Activated naive CD4-positive, alpha-beta T cell treated with Interleukin-2 at 50 U/mL for 16 hours (primary cell): Measurements from ENCODE around the gene LDB3.
"Not testable (repeated sequence)": the region's sequence is repeated elsewhere in the genome, so short reads cannot be mapped to it uniquely, and the experiment has no call there.

Experiments
- DNase-seq: peaks from one replicate; pipeline ENCODE4 v3.0.0-alpha.2; 2020

LDB3 gene, protein sequence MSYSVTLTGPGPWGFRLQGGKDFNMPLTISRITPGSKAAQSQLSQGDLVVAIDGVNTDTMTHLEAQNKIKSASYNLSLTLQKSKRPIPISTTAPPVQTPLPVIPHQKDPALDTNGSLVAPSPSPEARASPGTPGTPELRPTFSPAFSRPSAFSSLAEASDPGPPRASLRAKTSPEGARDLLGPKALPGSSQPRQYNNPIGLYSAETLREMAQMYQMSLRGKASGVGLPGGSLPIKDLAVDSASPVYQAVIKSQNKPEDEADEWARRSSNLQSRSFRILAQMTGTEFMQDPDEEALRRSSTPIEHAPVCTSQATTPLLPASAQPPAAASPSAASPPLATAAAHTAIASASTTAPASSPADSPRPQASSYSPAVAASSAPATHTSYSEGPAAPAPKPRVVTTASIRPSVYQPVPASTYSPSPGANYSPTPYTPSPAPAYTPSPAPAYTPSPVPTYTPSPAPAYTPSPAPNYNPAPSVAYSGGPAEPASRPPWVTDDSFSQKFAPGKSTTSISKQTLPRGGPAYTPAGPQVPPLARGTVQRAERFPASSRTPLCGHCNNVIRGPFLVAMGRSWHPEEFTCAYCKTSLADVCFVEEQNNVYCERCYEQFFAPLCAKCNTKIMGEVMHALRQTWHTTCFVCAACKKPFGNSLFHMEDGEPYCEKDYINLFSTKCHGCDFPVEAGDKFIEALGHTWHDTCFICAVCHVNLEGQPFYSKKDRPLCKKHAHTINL

GRCh38 chr10:86668297-86669165, at the start of gene LDB3:
Gene LDB3, plus strand, starts transcription at chr10:86668511. Its CDS starts 181 bp downstream, at chr10:86668692.
- DNase-seq, result no peak

DNA sequence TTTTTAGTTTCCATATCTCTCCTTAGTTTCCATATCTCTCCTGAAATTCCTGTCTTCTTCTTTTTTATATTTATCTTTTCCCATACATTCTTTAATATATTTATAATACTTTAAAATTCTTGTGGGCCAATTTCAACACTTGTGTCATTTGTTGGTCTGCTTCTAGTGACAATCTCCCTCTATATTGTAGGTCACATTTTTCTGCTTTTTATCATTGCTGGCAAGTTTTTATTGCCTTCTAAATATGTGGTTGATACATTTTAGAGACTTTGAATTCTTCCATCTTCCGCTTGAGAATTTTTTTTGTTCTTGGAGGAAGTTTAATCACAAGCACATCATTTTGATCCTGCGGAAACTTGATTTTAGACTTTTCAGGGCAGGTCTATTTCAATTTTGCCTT, 40.0 kb upstream of the LDB3 start:
- no peak for DNase-seq

DNA sequence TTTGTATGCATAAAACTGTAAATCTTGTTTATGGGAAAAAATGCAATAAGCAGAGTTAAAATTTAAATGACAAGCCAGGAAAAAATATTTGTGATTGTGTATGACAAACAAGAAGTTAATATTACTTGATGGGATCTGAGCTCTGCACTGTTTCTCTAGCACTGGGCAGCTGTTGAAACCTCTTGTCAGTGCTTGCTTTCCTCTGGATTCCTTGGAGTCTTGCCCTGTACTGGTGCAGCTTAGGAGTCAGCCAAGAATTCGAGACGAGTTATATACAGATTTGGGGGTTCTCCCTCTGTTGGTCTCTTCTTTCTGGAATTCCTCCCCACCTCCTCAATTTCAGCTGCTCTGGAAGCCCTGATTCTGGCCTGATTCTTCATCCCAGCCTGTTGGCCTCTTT, 38.2 kb upstream of the LDB3 start:
- DNase-seq, result no peak

DNA sequence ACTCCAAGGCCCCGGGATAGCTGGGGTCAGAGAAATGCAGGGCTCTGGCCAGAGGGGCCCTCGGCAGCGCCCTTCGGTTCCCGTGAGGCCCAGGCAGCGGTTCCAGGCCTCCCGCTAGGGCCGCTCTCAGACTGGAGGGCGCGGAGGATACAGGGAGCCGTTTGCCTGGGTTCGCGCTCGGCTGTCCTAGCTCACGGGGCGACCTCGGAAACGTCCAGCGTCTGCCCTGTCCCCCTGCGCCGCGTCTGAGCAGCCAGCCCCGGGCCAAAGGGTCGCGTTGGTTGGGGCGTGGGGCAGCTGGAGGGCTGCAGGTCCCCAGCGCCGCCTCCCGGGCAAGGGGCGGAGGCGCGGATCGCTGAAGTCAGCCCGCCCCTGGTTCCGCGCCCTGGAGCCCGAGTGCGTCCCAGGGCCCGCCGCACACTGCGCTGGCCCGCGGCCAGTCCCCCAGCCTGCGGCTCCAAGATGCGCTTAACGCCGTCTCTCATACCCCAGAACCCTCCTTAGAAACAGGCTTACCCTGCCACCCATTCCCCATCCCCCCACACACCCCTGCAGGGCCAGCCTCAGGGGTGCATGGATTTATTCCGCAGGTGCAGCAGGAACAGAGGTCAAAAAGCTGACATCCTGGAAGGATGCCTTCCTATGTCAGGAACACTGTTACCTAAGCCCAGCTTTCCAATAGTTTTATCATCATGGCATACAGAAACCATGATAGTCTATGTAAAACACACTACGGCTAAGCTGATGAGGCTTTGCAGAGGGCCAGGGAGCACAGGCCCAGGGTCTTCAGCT, 36.1 kb upstream of the LDB3 start:
- no peak for DNase-seq

GRCh38 chr10:86632951-86633350, 35.4 kb upstream of the LDB3 start:
- no peak for DNase-seq

DNA sequence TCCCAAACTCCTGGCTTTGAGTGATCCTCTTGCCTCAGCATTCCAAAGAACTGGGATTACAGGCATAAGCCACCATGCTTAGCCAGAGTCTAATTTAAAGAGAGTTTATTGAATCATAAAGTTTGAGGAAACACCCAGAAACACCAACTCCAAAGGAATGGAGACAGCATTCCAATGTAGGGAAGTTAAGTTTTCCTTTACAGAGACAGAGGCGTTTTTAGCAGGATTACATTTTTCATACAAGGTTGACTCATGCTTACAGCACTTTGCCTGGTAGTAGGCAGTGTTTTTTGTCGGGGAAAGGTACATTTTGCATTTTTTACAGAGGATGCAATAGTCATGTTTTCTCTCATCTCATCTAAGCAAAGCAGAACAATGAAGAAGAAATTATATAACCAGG, 32.9 kb upstream of the LDB3 start:
- DNase-seq, result no peak

- DNase-seq, result no peak
These were observed 32.0 kb upstream of the LDB3 start for GRCh38 chr10:86636311-86636710.

DNA sequence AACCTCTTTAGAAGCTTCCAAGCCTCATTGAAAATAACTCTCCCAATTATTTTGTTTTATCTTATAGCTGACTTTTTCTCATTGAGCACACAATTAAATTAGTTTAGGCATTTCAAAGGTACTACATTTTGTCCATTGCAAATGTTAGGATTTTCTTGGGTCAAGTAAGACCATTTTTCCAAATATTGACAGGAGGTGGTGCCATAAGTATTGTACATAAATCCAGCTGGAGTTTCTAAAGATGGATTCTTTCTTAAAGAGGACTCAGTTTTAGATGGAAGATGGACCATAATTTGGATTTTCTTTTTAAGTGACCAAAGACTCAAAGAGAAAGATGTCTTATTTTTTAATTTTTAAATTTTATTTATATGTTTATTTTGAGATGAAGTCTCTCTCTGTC, 26.3 kb upstream of the LDB3 start:
- DNase-seq, result no peak

GRCh38 chr10:86642499-86642898, 25.8 kb upstream of the LDB3 start:
- no peak for DNase-seq

DNA sequence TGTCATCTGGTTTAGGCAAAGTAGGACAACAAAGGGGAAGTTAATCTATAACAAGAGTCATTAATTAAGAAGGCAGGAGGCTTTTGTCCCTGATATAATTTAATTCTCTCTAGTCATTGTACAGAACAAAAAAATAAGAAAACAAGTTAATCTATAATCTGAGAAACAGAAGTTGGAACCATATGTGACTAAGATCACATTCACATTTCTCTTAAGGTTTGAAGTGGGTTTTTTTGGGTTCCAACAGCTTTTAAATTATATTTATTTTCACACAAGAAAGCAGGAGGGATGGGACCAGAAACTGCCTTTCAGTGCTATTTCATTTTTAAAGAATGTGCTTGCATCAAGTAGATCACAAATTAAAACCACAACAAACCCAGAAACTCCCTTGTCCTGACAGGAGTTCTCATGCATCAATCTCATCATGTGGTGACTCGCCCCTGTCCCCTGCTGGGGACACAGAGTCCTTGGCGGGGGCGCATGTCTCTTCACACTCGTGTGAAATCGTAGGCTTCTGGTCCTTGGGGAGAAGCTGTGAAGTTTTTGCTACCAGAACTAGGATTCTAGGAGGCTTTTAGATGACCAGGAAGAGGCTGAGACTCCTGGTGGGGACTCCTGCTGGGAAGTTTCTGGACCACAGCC, 24.0 kb upstream of the LDB3 start:
- DNase-seq, result no peak

GRCh38 chr10:86644794-86645445, 23.4 kb upstream of the LDB3 start:
- DNase-seq, result no peak

- not testable (repeated sequence) for DNase-seq
These were observed 22.6 kb upstream of the LDB3 start for GRCh38 chr10:86645621-86646165.

- DNase-seq, result no peak
These were observed 21.8 kb upstream of the LDB3 start for GRCh38 chr10:86646532-86646931.

GRCh38 chr10:86646933-86647332, 21.4 kb upstream of the LDB3 start:
- no peak for DNase-seq

- DNase-seq, result no peak
These were observed 20.3 kb upstream of the LDB3 start for GRCh38 chr10:86647773-86648703.

- no peak for DNase-seq
These were observed 19.4 kb upstream of the LDB3 start for GRCh38 chr10:86648704-86649427.

DNA sequence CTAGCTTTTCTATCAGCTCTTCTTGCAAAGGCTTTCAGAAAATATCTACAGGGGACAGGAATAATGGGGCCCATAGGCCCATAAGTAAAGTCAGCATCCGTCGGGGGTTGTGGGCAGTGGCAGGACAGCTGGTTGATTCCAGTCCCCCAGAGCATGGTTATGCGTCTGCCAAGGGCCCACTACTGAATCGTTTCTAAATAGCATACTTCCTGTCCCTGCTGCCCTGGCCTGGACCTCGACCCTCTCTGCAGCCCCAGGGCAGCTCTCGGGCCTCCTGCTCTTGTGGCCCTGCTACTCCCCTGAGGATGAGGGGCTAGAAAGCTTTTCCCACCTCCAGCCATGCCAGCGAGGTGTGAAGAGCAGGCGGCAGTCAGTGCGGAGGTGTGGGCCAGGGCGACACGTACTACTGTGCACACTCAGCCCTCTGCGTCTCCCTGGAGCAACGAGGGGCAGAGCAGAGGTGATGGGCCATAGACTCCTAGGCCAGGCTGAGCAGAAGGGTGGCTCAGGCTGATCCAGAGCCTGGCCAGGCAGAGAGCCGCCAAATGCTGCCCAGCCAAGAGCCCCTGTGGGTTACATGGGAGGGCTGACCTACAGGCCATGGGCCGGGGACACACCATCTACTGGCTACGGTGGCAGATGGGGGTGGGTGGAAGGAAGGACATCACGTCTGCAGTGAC, 18.7 kb upstream of the LDB3 start:
- no peak for DNase-seq

DNA sequence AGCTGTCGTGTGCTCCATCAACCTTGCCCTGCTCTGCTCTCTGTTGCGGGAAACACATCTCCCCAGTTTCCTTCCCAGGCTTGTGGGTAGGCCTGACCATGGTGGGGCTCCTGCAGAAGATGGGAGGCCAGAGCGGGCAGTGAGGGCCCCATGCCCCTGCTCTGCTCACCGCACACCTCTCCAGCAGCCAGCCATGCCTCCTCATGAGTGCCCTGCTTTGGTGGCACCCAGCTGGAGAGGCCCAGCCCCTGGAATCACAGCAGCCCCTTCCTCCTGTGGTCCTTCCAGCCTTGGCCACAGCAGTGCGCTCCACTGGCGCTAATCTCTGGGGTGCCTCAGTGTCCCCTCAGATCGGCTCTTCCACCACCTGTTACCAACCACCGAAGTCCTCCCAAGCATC, 18.2 kb upstream of the LDB3 start:
- DNase-seq, result no peak

GRCh38 chr10:86651021-86651471, 17.3 kb upstream of the LDB3 start:
- DNase-seq, result no peak
